Stomach (tissue), 9 donors: Measurements from ENCODE around the gene RAB3GAP1. TPM values are rescaled to one million over a fixed set of nuclear protein-coding genes. Genes with fewer than 3 reads are reported as not detected.
"Not testable (repeated sequence)": the region's sequence is repeated elsewhere in the genome, so short reads cannot be mapped to it uniquely, and the experiment has no call there.

Experiments used
- DNase-seq, 2 donors: peaks; one replicate each; pipeline versions ENCODE4 v3.0.0 to v3.0.0-alpha.2; 2013 to 2019
- H3K27ac ChIP-seq, 5 donors: fragments of 200-600 bp in 4 of 5; sonication (generic) in 4 of 5; one replicate each; pipeline ENCODE4 v1.5.1; 2013 to 2019; ENCODE audit warnings: mild to moderate bottlenecking in 1 of 5, moderate library complexity in 1 of 5
- H3K27me3 ChIP-seq, 3 donors: fragments of 200-600 bp; sonication (generic); one replicate each; pipeline ENCODE4 v1.5.1; 2017 to 2019; ENCODE audit warnings: mixed run types in 1 of 3
- H3K36me3 ChIP-seq, 4 donors: fragments of 200-600 bp; sonication (generic); 1 replicate in 3 of 4; 2 replicates in 1 of 4; pipeline ENCODE4 v1.5.1; 2016 to 2019
- H3K4me1 ChIP-seq, 4 donors: fragments of 200-600 bp; sonication (generic); one replicate each; pipeline ENCODE4 v1.5.1; 2016 to 2019
- H3K4me3 ChIP-seq, 4 donors: fragments of 200-600 bp; sonication (generic) in 3 of 4; one replicate each; pipeline ENCODE4 v1.5.1; 2016 to 2019; ENCODE audit warnings: mild to moderate bottlenecking in 1 of 4
- H3K9me3 ChIP-seq, 4 donors: fragments of 200-600 bp; sonication (generic); one replicate each; pipeline ENCODE4 v1.5.1; 2016 to 2019
- CTCF ChIP-seq, 7 experiments: fragments of 450-650 bp in 4 of 7; fragments of 200-600 bp in 3 of 7; sonication (generic) in 3 of 7; IDR thresholded peaks; one replicate each; pipeline ENCODE4 v1.5.1; 2016 to 2019; ENCODE audit warnings: antibody characterized with exemption in 7 of 7, control low read depth in 2 of 7, mild to moderate bottlenecking in 1 of 7
- EP300 ChIP-seq: sonication (generic); formaldehyde crosslinking; IDR thresholded peaks from one replicate; pipeline ENCODE4 v1.6.1; 2017; ENCODE audit warnings: antibody characterized with exemption
- POLR2A ChIP-seq, 4 donors: fragments of 450-650 bp; IDR thresholded peaks; one replicate each; pipeline ENCODE4 v1.6.1; 2016; ENCODE audit warnings: antibody characterized with exemption in 4 of 4, control low read depth in 2 of 4, mild to moderate bottlenecking in 1 of 4, moderate library complexity in 1 of 4
- POLR2AphosphoS5 ChIP-seq, 3 donors: sonication (generic); formaldehyde crosslinking; IDR thresholded peaks; one replicate each; pipeline ENCODE4 v1.6.1; 2016; ENCODE audit warnings: antibody characterized with exemption in 3 of 3
- WGBS, 5 donors: extraction: QIAGEN DNeasy Blood & Tissue Kit in 3 of 5; methylation state at CpG; one replicate each; pipeline versions ENCODE4 v1.1.5 to v1.1.7; 2013 to 2018; 5-methylcytosine and 5-hydroxymethylcytosine counted together
- intact Hi-C: fragments of 100-400 bp; cut with DNase I; formaldehyde crosslinking; loops from one replicate; pipeline ENCODE4 v1.15.1; 2023; ENCODE audit warnings: low total_unique reads
- polyA plus RNA-seq, 3 donors: library from polyadenylated mRNA; stranded (reverse); fragments of 200-250 nt; gene quantifications; one replicate each; pipeline ENCODE4 v1.2.3, GENCODE V29; 2013
- total RNA-seq, 5 donors: library from RNA; depleted of rRNA; stranded (reverse); fragments of >200 nt; gene quantifications; one replicate each; pipeline versions ENCODE4 v1.1.0 to v1.2.3, GENCODE V29; 2014 to 2016
- donor health status: healthy with polysubstance abuse.
- donor health status: Bipolar disorder and iron deficiency.
- donor health status: healthy.

The RAB3GAP1 gene
- total and polyA plus RNA-seq, 8 donors = 14.2 to 556 (median 32.1) TPM

GRCh38 chr2:135096665-135097446 lies 44.8 kb downstream of the RAB3GAP1 start:
- H3K9me3 ChIP-seq = no peaks in the 10 kb centered on the region
- DNase-seq = no peak
- no peaks in the 10 kb centered on the region for H3K27me3 ChIP-seq
- H3K4me3 ChIP-seq = no peak overlapping the region
- intact Hi-C loops = no loop called here
- TF ChIP-seq EP300 (no peak), POLR2AphosphoS5 (IDR thresholded peaks at IDR 0.05) (no peak)
- H3K36me3 ChIP-seq = peaks cover 3 to 39% (median 32%) of the 10 kb centered on the region in 4 donors
- H3K27ac ChIP-seq = no peak overlapping the region
- H3K4me1 ChIP-seq = peaks cover 0 to 46% (median 11%) of the 10 kb centered on the region in 4 donors
- WGBS, 5 donors = 85 to 90% (median 89%) methylated on average over 4 of the region's 4 CpGs

GRCh38 chr2:135097532-135098231 lies 45.6 kb downstream of the RAB3GAP1 start:
- no peak for DNase-seq
- Histone ChIP-seq H3K27ac (no peak overlapping the region), H3K4me1 (peaks cover 0 to 38% (median 10%) of the 10 kb centered on the region in 4 donors), H3K27me3 (no peaks in the 10 kb centered on the region), H3K9me3 (no peaks in the 10 kb centered on the region), H3K4me3 (no peak overlapping the region), H3K36me3 (peaks cover 3 to 39% (median 33%) of the 10 kb centered on the region in 4 donors)
- TF ChIP-seq POLR2AphosphoS5 (IDR thresholded peaks at IDR 0.05) (no peak), POLR2A (IDR thresholded peaks at IDR 0.05) (no peak), CTCF (IDR thresholded peaks at IDR 0.05) (no peak), EP300 (no peak)
- intact Hi-C loops = no loop called here
- WGBS, 5 donors = 90 to 94% (median 93%) methylated on average over 2 of the region's 2 CpGs

- H3K4me1 ChIP-seq = peaks cover 0 to 15% (median 10%) of the 10 kb centered on the region in 4 donors
- 57 to 65% (median 58%) methylated on average over 5 of the region's 5 CpGs for WGBS, 5 donors
- no peak for DNase-seq
- H3K36me3 ChIP-seq = peaks cover 0 to 28% (median 18%) of the 10 kb centered on the region in 4 donors
- no peaks in the 10 kb centered on the region for H3K27me3 ChIP-seq
- H3K9me3 ChIP-seq = no peaks in the 10 kb centered on the region
- no peak overlapping the region for H3K27ac ChIP-seq
- peak overlapping the region in 1 of 4 donors; percentile 17 for H3K4me3 ChIP-seq
- TF ChIP-seq CTCF (IDR thresholded peaks at IDR 0.05) = no peak
- TF ChIP-seq POLR2AphosphoS5 (IDR thresholded peaks at IDR 0.05) = no peak
- TF ChIP-seq EP300 = no peak
- TF ChIP-seq POLR2A (IDR thresholded peaks at IDR 0.05) = no peak
- intact Hi-C loops = no loop called here
Observed at GRCh38 chr2:135099802-135100483, 47.9 kb downstream of the RAB3GAP1 start.

- peaks cover 0 to 8% (median 4%) of the 10 kb centered on the region in 4 donors for H3K9me3 ChIP-seq
- no peak overlapping the region for H3K27ac ChIP-seq
- peaks cover 0 to 15% (median 9%) of the 10 kb centered on the region in 4 donors for H3K4me1 ChIP-seq
- WGBS, 5 donors = 0 to 98% (median 92%) methylated on average over 1 of the region's 1 CpG
- intact Hi-C loops = no loop called here
- H3K27me3 ChIP-seq = no peaks in the 10 kb centered on the region
- TF ChIP-seq EP300 = no peak
- TF ChIP-seq POLR2A (IDR thresholded peaks at IDR 0.05) = no peak
- no peak for TF ChIP-seq CTCF (IDR thresholded peaks at IDR 0.05)
- TF ChIP-seq POLR2AphosphoS5 (IDR thresholded peaks at IDR 0.05) = no peak
- DNase-seq = no peak
- no peak overlapping the region for H3K4me3 ChIP-seq
- H3K36me3 ChIP-seq = peaks cover 3 to 20% (median 19%) of the 10 kb centered on the region in 4 donors
Observed at GRCh38 chr2:135103843-135104242, 51.8 kb downstream of the RAB3GAP1 start.

- H3K27me3 ChIP-seq, H3K4me3 ChIP-seq, H3K4me1 ChIP-seq, H3K9me3 ChIP-seq, H3K27ac ChIP-seq, intact Hi-C loops, DNase-seq: not testable (repeated sequence)
- peaks cover 3 to 27% (median 24%) of the 10 kb centered on the region in 4 donors for H3K36me3 ChIP-seq
- 96 to 98% (median 98%) methylated on average over 31 to 53 of the region's 56 CpGs for WGBS, 5 donors
Observed at GRCh38 chr2:135105513-135106316, 53.6 kb downstream of the RAB3GAP1 start.
